Measurements from ENCODE around the gene TP53AIP1.
"Not testable (repeated sequence)": the region's sequence is repeated elsewhere in the genome, so short reads cannot be mapped to it uniquely, and the experiment has no call there.

TP53AIP1 gene

GRCh38 chr11:128924510-128925249 lies 18.0 kb downstream of the TP53AIP1 start:
- DNase-seq: no peak

GRCh38 chr11:128924104-128924503 lies 18.6 kb downstream of the TP53AIP1 start:
- DNase-seq: no peak

GRCh38 chr11:128921793-128922192 lies 20.9 kb downstream of the TP53AIP1 start:
- DNase-seq: no peak

GRCh38 chr11:128920666-128921065 lies 22.0 kb downstream of the TP53AIP1 start:
- no peak for DNase-seq

GRCh38 chr11:128919635-128920034 lies 23.0 kb downstream of the TP53AIP1 start:
- DNase-seq: not testable (repeated sequence)

- DNase-seq: no peak
Measured at GRCh38 chr11:128919216-128919615, 23.5 kb downstream of the TP53AIP1 start.

GRCh38 chr11:128917144-128917724 lies 25.4 kb downstream of the TP53AIP1 start:
- DNase-seq: no peak

- no peak for DNase-seq
Measured at GRCh38 chr11:128916681-128917080, 26.0 kb downstream of the TP53AIP1 start.

- DNase-seq: no peak
Measured at GRCh38 chr11:128916037-128916572, 26.6 kb downstream of the TP53AIP1 start.

- no peak for DNase-seq
Measured at GRCh38 chr11:128915149-128915521, 27.5 kb downstream of the TP53AIP1 start.

GRCh38 chr11:128914216-128915148 lies 28.2 kb downstream of the TP53AIP1 start:
- DNase-seq: no peak

GRCh38 chr11:128913806-128914205 lies 28.9 kb downstream of the TP53AIP1 start:
- no peak for DNase-seq

- no peak for DNase-seq
Measured at GRCh38 chr11:128911701-128912100, 31.0 kb downstream of the TP53AIP1 start.

- no peak for DNase-seq
Measured at GRCh38 chr11:128911239-128911638, 31.4 kb downstream of the TP53AIP1 start.

GRCh38 chr11:128910576-128910975 lies 32.1 kb downstream of the TP53AIP1 start:
- DNase-seq: no peak

GRCh38 chr11:128909438-128910125 lies 33.1 kb downstream of the TP53AIP1 start:
- DNase-seq: no peak

- DNase-seq: peak; percentile 89
Measured at GRCh38 chr11:128908391-128909246, 34.1 kb downstream of the TP53AIP1 start.

- no peak for DNase-seq
Measured at GRCh38 chr11:128907585-128907984, 35.1 kb downstream of the TP53AIP1 start.

GRCh38 chr11:128906185-128907050 lies 36.3 kb downstream of the TP53AIP1 start:
- no peak for DNase-seq

GRCh38 chr11:128905345-128906184 lies 37.1 kb downstream of the TP53AIP1 start:
- peak; percentile 44 for DNase-seq

All from HCEC 1CT (cell line).